GM12801 (cell line): ENCODE results near the gene RFESD.

Source experiments
- CTCF ChIP-seq: IDR thresholded peaks from one replicate; pipeline ENCODE4 v1.5.1; 2011; ENCODE audit warnings: control low read depth; ENCODE audit not compliant: insufficient read length; ENCODE audit errors: extremely low read depth

RFESD gene

GRCh38 chr5:95668216-95668615 is 21.6 kb downstream of the RFESD start:
- TF ChIP-seq CTCF: no peak

DNA sequence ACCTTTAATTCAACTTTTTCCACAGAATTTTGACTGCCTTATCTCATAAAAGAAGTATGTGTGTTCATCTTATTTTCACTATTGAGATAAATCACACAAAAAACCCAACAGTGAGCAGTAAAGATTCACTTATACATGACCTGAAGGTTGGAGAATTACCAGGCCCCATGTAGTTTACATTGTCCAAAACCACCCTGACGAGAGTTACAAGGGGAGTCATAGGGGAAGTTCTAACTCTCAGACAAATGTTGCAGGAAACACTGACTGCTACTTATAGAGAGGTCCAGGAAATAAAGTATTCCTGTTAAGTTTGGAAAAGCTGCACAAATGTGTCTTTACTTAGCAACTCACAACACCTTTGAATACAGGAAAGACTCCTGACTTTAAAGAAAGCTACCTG is 22.2 kb downstream of the RFESD start:
- no peak for TF ChIP-seq CTCF

DNA sequence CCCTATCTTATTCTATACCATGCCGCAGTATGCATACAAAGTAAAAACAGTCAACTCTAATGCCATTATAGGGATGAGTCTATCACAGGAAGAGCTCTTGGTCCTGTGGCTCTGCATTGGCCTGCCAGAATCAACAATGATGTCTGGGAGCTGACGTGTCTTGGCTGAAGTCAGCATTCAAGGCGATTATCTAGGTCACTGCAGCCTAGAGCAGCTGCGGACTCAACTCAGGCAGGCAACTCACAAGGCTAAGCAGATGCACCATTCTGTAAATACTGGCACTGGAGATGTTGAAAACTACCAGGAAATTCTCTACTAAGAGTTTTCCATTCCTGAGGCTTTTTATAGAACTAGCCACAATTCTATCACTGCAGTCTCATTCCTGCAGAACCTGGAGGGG is 23.0 kb downstream of the RFESD start:
- no peak for TF ChIP-seq CTCF

DNA sequence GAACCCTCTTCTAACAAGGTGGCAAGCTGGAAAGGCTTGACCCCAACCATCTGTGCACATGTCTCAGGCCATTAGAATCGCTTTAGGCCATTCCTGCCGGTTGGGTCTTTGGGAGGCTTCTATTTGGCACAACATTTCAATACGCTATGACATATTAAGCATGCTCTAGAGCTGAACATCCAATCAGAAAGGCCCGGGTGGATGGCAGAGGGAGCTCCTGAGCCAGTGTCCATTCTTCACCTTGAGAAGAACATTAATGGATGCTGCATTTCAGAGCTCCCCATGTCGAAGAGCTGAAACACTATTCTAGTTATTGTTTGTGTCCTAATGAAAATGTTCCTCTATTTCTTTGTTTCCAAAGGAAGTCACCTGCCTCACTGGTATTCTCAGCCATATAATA is 23.4 kb downstream of the RFESD start:
- TF ChIP-seq CTCF: no peak

- no peak for TF ChIP-seq CTCF
Measured at GRCh38 chr5:95670568-95670967, 24.0 kb downstream of the RFESD start.

GRCh38 chr5:95671826-95672225 is 25.2 kb downstream of the RFESD start:
- no peak for TF ChIP-seq CTCF

DNA sequence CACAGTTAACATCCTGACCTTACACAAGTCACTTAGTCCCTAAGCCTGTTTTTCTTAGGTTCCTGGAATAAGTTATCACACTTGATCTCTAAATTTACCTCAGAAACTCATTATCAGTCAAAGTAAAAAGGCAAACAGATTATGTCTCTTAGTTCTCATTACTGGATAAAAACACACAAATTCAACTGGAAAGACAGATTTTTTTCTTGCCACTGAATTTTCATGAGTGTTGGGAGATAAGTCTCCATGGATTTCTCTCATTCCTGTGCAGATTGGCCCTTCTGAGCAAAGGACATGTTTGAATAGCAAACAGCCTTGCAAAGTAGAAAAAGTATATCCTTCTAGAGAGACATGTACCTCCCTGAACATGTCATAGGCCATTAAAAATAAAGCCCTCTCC is 26.1 kb downstream of the RFESD start:
- TF ChIP-seq CTCF: no peak

GRCh38 chr5:95673081-95673480 is 26.5 kb downstream of the RFESD start:
- TF ChIP-seq CTCF: no peak
